Measurements from ENCODE around the gene TSEN54. TPM values are rescaled to one million over a fixed set of nuclear protein-coding genes. Genes with fewer than 3 reads are reported as not detected.

The TSEN54 gene
- total RNA-seq, 1 experiment from 2014 or later = 44.5 TPM

- no peak for TF ChIP-seq CTCF (conservative IDR thresholded peaks at IDR 0.05)
- Histone ChIP-seq H3K79me1 (ENCODE audit: insufficient read depth, low read depth, low read length, poor library complexity, severe bottlenecking) (no peaks in the 10 kb centered on the region), H4K20me1 (ENCODE audit: control insufficient read depth, insufficient read depth, insufficient read length) (no peaks in the 10 kb centered on the region), H2BK20ac (ENCODE audit: low read depth, low read length, poor library complexity, severe bottlenecking) (no peak overlapping the region), H2AK5ac (ENCODE audit: insufficient read length, low read length) (no peak overlapping the region), H3K14ac (ENCODE audit: insufficient read depth, low read length) (no peak overlapping the region), H3K4me2 (ENCODE audit: insufficient read depth, insufficient read length, low read length) (no peak overlapping the region), H3K27ac (ENCODE audit: insufficient read length, low read depth, low read length) (no peak overlapping the region), H4K8ac (replicated peaks; ENCODE audit: insufficient read length, low read depth, low read length) (no peak overlapping the region), H2AFZ (ENCODE audit: low read length) (no peak overlapping the region), H3K23me2 (ENCODE audit: insufficient read length, low read depth, low read length, poor library complexity, severe bottlenecking) (no peaks in the 10 kb centered on the region), H3T11ph (ENCODE audit: low read length) (no peak overlapping the region), H3K9ac (ENCODE audit: extremely low read depth, insufficient read length, low read length) (no peak overlapping the region), H3K18ac (ENCODE audit: insufficient read length, low read depth, low read length) (no peak overlapping the region), H2BK5ac (ENCODE audit: insufficient read length, low read length) (no peak overlapping the region), H3K4me1 (ENCODE audit: insufficient read depth, low read length) (no peaks in the 10 kb centered on the region), H3K56ac (ENCODE audit: insufficient read length, low read depth, low read length) (no peak overlapping the region), H4K5ac (ENCODE audit: insufficient read length, low read depth, low read length) (no peak overlapping the region), H3K27me3 (ENCODE audit: insufficient read depth, low read length) (no peaks in the 10 kb centered on the region), H3K79me2 (ENCODE audit: insufficient read depth, low read length) (no peaks in the 10 kb centered on the region), H2BK12ac (ENCODE audit: insufficient read length, low read depth, low read length) (no peak overlapping the region), H2BK15ac (ENCODE audit: low read depth, low read length) (no peak overlapping the region), H2BK120ac (ENCODE audit: low read depth, low read length, poor library complexity, severe bottlenecking) (no peak overlapping the region), H3K23ac (ENCODE audit: insufficient read length, low read depth, low read length) (no peak overlapping the region), H3K9me3 (ENCODE audit: control insufficient read depth, low read depth, low read length) (no peaks in the 10 kb centered on the region), H4K91ac (ENCODE audit: insufficient read length, low read depth, low read length) (no peak overlapping the region), H3K4ac (ENCODE audit: low read depth, low read length) (no peak overlapping the region)
- Mint-ChIP-seq H3K27ac (peak overlapping the region in 1 of 3 experiments; percentile 72; a peak in 2 of 7 replicates), H3K9me3 (no peaks in the 10 kb centered on the region), H3K4me1 (no peaks in the 10 kb centered on the region), H3K4me3 (no peak overlapping the region), H3K36me3 (ENCODE audit: insufficient read depth in 1 of 3, low read depth in 3 of 3) (peaks cover 0 to 49% (median 43%) of the 10 kb centered on the region in 3 experiments; a peak in 5 of 7 replicates), H3K27me3 (ENCODE audit: low read depth) (no peaks in the 10 kb centered on the region; the same call in 1 of the 2 replicates)
- no peak for DNase-seq
- no CpG with 5 or more reads among the region's 21 CpGs for WGBS (ENCODE audit: extremely low coverage, insufficient read length, low lambda C conversion rate)
Measured at GRCh38 chr17:75498039-75498725, 18.1 kb upstream of the TSEN54 start.

Data from H9 (cell line).